Measurements from ENCODE around the gene SPATA31C1. TPM values are rescaled to one million over a fixed set of nuclear protein-coding genes. Genes with fewer than 3 reads are reported as not detected.

The SPATA31C1 gene
- total RNA-seq, 1 experiment from 2014 or later, result not detected

GRCh38 chr9:87872079-87872624 lies 45.6 kb upstream of the SPATA31C1 start:
- peaks cover 28% of the 10 kb centered on the region for H3K4me1 Mint-ChIP-seq

DNA sequence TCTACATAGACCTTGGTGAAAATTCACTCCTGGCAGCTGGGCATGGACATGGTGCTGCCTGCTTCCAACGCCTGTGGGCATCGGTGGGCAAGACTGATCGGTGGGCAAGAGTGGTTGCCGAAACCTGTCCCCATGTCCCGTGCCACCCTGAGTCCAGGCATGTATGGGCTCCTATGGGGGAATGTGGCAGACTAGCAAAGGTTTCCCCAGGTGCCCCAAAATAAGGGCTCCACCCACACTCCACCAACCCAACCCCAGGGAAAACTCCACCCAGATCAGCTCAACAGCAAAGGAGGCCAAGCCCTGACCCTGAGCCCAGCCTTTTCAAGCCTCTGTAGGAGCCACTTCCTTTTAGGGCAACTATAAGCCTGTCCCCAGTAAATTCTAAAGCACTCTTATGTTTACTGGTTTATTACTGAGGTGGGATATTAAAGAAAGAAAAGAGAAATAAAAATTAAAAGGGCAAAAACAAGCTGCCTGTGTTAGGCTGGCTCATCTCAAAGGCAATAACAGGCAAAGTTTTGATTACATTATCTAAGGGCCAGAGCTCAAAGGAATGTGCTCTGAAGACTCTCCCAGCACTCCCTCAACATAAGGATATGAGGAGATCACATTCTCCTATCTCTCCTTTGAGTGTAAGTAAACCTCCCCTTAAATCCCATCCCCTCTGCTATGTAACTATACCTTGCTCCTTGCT lies 44.0 kb upstream of the SPATA31C1 start:
- Mint-ChIP-seq H3K4me1 (peaks cover 33% of the 10 kb centered on the region), H3K27ac (no peak overlapping the region), H3K4me3 (no peak overlapping the region), H3K36me3 (peaks cover 3% of the 10 kb centered on the region), H3K27me3 (ENCODE audit: low read depth) (peaks cover 9% of the 10 kb centered on the region), H3K9me3 (peaks cover 25% of the 10 kb centered on the region)
- DNase-seq (ENCODE audit: low spot score), result no peak
- POLR2A ChIA-PET, result interaction anchor here (0.6 kb wide), 1 partner anchor 9 kb away, joined by 3 read pairs; the partner anchor contains the start of gene SPATA31E1
- ATAC-seq, result no peak
- CTCF ChIA-PET, result interaction anchor here (4.2 kb wide), 1 partner anchor 10 kb away, joined by 16 read pairs; the partner anchor contains the start of gene SPATA31E1
- TF ChIP-seq ELF4 (CRISPR knock-in tag; IDR thresholded peaks at IDR 0.05; ENCODE audit: low read depth), result no peak
- TF ChIP-seq MYBL2 (CRISPR knock-in tag; IDR thresholded peaks at IDR 0.05), result no peak
- TF ChIP-seq, protein P1, sequence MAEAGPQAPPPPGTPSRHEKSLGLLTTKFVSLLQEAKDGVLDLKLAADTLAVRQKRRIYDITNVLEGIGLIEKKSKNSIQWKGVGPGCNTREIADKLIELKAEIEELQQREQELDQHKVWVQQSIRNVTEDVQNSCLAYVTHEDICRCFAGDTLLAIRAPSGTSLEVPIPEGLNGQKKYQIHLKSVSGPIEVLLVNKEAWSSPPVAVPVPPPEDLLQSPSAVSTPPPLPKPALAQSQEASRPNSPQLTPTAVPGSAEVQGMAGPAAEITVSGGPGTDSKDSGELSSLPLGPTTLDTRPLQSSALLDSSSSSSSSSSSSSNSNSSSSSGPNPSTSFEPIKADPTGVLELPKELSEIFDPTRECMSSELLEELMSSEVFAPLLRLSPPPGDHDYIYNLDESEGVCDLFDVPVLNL (CRISPR knock-in tag; IDR thresholded peaks at IDR 0.05; ENCODE audit: borderline replicate concordance, low read depth), result no peak
- no peak for TF ChIP-seq EMX1 (CRISPR knock-in tag; IDR thresholded peaks at IDR 0.05)
- TF ChIP-seq TP53 (CRISPR knock-in tag; IDR thresholded peaks at IDR 0.05), result no peak
- no peak for TF ChIP-seq NR3C1 (CRISPR knock-in tag; conservative IDR thresholded peaks at IDR 0.05; ENCODE audit: low read depth)
- TF ChIP-seq, protein P2, sequence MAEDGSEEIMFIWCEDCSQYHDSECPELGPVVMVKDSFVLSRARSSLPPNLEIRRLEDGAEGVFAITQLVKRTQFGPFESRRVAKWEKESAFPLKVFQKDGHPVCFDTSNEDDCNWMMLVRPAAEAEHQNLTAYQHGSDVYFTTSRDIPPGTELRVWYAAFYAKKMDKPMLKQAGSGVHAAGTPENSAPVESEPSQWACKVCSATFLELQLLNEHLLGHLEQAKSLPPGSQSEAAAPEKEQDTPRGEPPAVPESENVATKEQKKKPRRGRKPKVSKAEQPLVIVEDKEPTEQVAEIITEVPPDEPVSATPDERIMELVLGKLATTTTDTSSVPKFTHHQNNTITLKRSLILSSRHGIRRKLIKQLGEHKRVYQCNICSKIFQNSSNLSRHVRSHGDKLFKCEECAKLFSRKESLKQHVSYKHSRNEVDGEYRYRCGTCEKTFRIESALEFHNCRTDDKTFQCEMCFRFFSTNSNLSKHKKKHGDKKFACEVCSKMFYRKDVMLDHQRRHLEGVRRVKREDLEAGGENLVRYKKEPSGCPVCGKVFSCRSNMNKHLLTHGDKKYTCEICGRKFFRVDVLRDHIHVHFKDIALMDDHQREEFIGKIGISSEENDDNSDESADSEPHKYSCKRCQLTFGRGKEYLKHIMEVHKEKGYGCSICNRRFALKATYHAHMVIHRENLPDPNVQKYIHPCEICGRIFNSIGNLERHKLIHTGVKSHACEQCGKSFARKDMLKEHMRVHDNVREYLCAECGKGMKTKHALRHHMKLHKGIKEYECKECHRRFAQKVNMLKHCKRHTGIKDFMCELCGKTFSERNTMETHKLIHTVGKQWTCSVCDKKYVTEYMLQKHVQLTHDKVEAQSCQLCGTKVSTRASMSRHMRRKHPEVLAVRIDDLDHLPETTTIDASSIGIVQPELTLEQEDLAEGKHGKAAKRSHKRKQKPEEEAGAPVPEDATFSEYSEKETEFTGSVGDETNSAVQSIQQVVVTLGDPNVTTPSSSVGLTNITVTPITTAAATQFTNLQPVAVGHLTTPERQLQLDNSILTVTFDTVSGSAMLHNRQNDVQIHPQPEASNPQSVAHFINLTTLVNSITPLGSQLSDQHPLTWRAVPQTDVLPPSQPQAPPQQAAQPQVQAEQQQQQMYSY (CRISPR knock-in tag; IDR thresholded peaks at IDR 0.05), result no peak
- no peak for TF ChIP-seq KAT7 (CRISPR knock-in tag; IDR thresholded peaks at IDR 0.05; ENCODE audit: borderline replicate concordance)
- no peak for TF ChIP-seq ATF2 (CRISPR knock-in tag; IDR thresholded peaks at IDR 0.05; ENCODE audit: borderline replicate concordance, low read depth)
- TF ChIP-seq, protein P3, sequence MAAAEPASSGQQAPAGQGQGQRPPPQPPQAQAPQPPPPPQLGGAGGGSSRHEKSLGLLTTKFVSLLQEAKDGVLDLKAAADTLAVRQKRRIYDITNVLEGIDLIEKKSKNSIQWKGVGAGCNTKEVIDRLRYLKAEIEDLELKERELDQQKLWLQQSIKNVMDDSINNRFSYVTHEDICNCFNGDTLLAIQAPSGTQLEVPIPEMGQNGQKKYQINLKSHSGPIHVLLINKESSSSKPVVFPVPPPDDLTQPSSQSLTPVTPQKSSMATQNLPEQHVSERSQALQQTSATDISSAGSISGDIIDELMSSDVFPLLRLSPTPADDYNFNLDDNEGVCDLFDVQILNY (CRISPR knock-in tag; IDR thresholded peaks at IDR 0.05), result no peak
- TF ChIP-seq ATF3 (CRISPR knock-in tag; conservative IDR thresholded peaks at IDR 0.05), result no peak
- TF ChIP-seq ZNF671 (CRISPR knock-in tag; IDR thresholded peaks at IDR 0.05), result no peak

More at GRCh38 chr9:87872079-87872624, 45.6 kb upstream of the SPATA31C1 start:
- ChIA-PET CTCF (interaction anchor here (4.2 kb wide), 1 partner anchor 11 kb away, joined by 16 read pairs; the partner anchor contains the start of gene SPATA31E1), POLR2A (no interaction called here)
- Mint-ChIP-seq H3K36me3 (no peaks in the 10 kb centered on the region; the same call in 1 of the 2 replicates), H3K4me3 (no peak overlapping the region), H3K27me3 (ENCODE audit: low read depth) (no peaks in the 10 kb centered on the region; the same call in 1 of the 2 replicates), H3K9me3 (peaks cover 10% of the 10 kb centered on the region), H3K27ac (no peak overlapping the region)
- TF ChIP-seq, protein P4, sequence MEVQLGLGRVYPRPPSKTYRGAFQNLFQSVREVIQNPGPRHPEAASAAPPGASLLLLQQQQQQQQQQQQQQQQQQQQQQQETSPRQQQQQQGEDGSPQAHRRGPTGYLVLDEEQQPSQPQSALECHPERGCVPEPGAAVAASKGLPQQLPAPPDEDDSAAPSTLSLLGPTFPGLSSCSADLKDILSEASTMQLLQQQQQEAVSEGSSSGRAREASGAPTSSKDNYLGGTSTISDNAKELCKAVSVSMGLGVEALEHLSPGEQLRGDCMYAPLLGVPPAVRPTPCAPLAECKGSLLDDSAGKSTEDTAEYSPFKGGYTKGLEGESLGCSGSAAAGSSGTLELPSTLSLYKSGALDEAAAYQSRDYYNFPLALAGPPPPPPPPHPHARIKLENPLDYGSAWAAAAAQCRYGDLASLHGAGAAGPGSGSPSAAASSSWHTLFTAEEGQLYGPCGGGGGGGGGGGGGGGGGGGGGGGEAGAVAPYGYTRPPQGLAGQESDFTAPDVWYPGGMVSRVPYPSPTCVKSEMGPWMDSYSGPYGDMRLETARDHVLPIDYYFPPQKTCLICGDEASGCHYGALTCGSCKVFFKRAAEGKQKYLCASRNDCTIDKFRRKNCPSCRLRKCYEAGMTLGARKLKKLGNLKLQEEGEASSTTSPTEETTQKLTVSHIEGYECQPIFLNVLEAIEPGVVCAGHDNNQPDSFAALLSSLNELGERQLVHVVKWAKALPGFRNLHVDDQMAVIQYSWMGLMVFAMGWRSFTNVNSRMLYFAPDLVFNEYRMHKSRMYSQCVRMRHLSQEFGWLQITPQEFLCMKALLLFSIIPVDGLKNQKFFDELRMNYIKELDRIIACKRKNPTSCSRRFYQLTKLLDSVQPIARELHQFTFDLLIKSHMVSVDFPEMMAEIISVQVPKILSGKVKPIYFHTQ (CRISPR knock-in tag; IDR thresholded peaks at IDR 0.05), result no peak
- no peak for TF ChIP-seq IRF1 (CRISPR knock-in tag; IDR thresholded peaks at IDR 0.05)
- TF ChIP-seq ZNF416 (CRISPR knock-in tag; IDR thresholded peaks at IDR 0.05), result no peak
- ATAC-seq (no peak), DNase-seq (ENCODE audit: low spot score) (no peak)

All from WTC11 (cell line).